Measurements from ENCODE around the gene MTAP.

The MTAP gene

GRCh38 chr9:21968331-21969010 is 166.0 kb downstream of the MTAP start:
- Histone ChIP-seq H3K27me3 (ENCODE audit: insufficient read depth, poor library complexity, severe bottlenecking) (no peaks in the 10 kb centered on the region), H3K27ac (replicated peaks) (no peak overlapping the region), H3K4me3 (replicated peaks; ENCODE audit: insufficient read depth, low read length) (no peak overlapping the region)
- no peak for TF ChIP-seq CTCF (IDR thresholded peaks at IDR 0.05; ENCODE audit: insufficient read depth, low read length)
- TF ChIP-seq POLR2AphosphoS5 (IDR thresholded peaks at IDR 0.05; ENCODE audit: low read depth): no peak; the same call in 1 of the 2 replicates
- TF ChIP-seq, protein P1, sequence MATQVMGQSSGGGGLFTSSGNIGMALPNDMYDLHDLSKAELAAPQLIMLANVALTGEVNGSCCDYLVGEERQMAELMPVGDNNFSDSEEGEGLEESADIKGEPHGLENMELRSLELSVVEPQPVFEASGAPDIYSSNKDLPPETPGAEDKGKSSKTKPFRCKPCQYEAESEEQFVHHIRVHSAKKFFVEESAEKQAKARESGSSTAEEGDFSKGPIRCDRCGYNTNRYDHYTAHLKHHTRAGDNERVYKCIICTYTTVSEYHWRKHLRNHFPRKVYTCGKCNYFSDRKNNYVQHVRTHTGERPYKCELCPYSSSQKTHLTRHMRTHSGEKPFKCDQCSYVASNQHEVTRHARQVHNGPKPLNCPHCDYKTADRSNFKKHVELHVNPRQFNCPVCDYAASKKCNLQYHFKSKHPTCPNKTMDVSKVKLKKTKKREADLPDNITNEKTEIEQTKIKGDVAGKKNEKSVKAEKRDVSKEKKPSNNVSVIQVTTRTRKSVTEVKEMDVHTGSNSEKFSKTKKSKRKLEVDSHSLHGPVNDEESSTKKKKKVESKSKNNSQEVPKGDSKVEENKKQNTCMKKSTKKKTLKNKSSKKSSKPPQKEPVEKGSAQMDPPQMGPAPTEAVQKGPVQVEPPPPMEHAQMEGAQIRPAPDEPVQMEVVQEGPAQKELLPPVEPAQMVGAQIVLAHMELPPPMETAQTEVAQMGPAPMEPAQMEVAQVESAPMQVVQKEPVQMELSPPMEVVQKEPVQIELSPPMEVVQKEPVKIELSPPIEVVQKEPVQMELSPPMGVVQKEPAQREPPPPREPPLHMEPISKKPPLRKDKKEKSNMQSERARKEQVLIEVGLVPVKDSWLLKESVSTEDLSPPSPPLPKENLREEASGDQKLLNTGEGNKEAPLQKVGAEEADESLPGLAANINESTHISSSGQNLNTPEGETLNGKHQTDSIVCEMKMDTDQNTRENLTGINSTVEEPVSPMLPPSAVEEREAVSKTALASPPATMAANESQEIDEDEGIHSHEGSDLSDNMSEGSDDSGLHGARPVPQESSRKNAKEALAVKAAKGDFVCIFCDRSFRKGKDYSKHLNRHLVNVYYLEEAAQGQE (IDR thresholded peaks at IDR 0.05; ENCODE audit: insufficient replicate concordance, low read depth): no peak
- TF ChIP-seq SPI1 (IDR thresholded peaks at IDR 0.05; ENCODE audit: borderline replicate concordance, low read depth): no peak
- no peak for TF ChIP-seq GABPA (IDR thresholded peaks at IDR 0.05; ENCODE audit: low read depth)
- no peak for DNase-seq (ENCODE audit: low read depth in 1 of 2, low spot score in 1 of 2)

GRCh38 chr9:21969011-21969940 is 166.8 kb downstream of the MTAP start:
- TF ChIP-seq GABPA (IDR thresholded peaks at IDR 0.05; ENCODE audit: low read depth) (no peak), CTCF (IDR thresholded peaks at IDR 0.05; ENCODE audit: insufficient read depth, low read length) (no peak), SPI1 (IDR thresholded peaks at IDR 0.05; ENCODE audit: borderline replicate concordance, low read depth) (no peak), POLR2AphosphoS5 (IDR thresholded peaks at IDR 0.05; ENCODE audit: low read depth) (no peak)
- TF ChIP-seq, protein P1 (IDR thresholded peaks at IDR 0.05; ENCODE audit: insufficient replicate concordance, low read depth): no peak
- Histone ChIP-seq H3K27ac (replicated peaks) (no peak overlapping the region), H3K4me3 (replicated peaks; ENCODE audit: insufficient read depth, low read length) (no peak overlapping the region), H3K27me3 (ENCODE audit: insufficient read depth, poor library complexity, severe bottlenecking) (no peaks in the 10 kb centered on the region)
- no peak for DNase-seq (ENCODE audit: low read depth in 1 of 2, low spot score in 1 of 2)

GRCh38 chr9:21969951-21970799 is 167.7 kb downstream of the MTAP start:
- Histone ChIP-seq H3K27me3 (ENCODE audit: insufficient read depth, poor library complexity, severe bottlenecking) (no peaks in the 10 kb centered on the region), H3K27ac (replicated peaks) (no peak overlapping the region), H3K4me3 (replicated peaks; ENCODE audit: insufficient read depth, low read length) (no peak overlapping the region)
- no peak for DNase-seq (ENCODE audit: low read depth in 1 of 2, low spot score in 1 of 2)
- TF ChIP-seq POLR2AphosphoS5 (IDR thresholded peaks at IDR 0.05; ENCODE audit: low read depth) (no peak), GABPA (IDR thresholded peaks at IDR 0.05; ENCODE audit: low read depth) (no peak), CTCF (IDR thresholded peaks at IDR 0.05; ENCODE audit: insufficient read depth, low read length) (no peak), SPI1 (IDR thresholded peaks at IDR 0.05; ENCODE audit: borderline replicate concordance, low read depth) (no peak)
- TF ChIP-seq, protein P1 (IDR thresholded peaks at IDR 0.05; ENCODE audit: insufficient replicate concordance, low read depth): no peak

Data from HL-60 (cell line).